H1 (cell line): ENCODE data around the gene CCDC192. TPM values are rescaled to one million over a fixed set of nuclear protein-coding genes. Genes with fewer than 3 reads are reported as not detected.
"Not testable (repeated sequence)": the region's sequence is repeated elsewhere in the genome, so short reads cannot be mapped to it uniquely, and the experiment has no call there.

ENCODE experiments used
- CTCF ChIA-PET: fragments of 300-600 bp; sonication (Branson Sonifier 250); formaldehyde crosslinking; loops from one replicate; lab custom pipeline; 2021; ENCODE audit not compliant: partially characterized antibody; lab: Charles Lee
- POLR2A ChIA-PET: fragments of 300-600 bp; sonication (Branson Sonifier 250); formaldehyde crosslinking; loops from one replicate; lab custom pipeline; 2021; ENCODE audit warnings: inconsistent platforms; ENCODE audit not compliant: partially characterized antibody; lab: Charles Lee
- DNase-seq, 2 experiments: peaks; one replicate each; pipeline versions ENCODE4 v3.0.0 to v3.0.0-alpha.2; 2010 to 2022; ENCODE audit warnings: low spot score in 2 of 2, low read depth in 1 of 2, mixed read lengths in 1 of 2
- FAIRE-seq: peaks from 2 replicates; lab custom pipeline; 2011; peaks lifted over from hg19 to GRCh38; lab: Jason Lieb, UNC
- H2AFZ ChIP-seq: 2 replicates; pipeline ENCODE4 v1.8.1; 2012; ENCODE audit warnings: low read length, inconsistent platforms
- H2AK5ac ChIP-seq: 2 replicates; pipeline ENCODE4 v1.6.1; 2013; ENCODE audit warnings: low read depth, low read length
- H2BK120ac ChIP-seq: replicated peaks from 2 replicates; pipeline ENCODE3; 2013; ENCODE audit warnings: low read depth, low read length, inconsistent platforms
- H2BK12ac ChIP-seq: 2 replicates; pipeline ENCODE4 v1.6.1; 2013; ENCODE audit warnings: low read depth, low read length
- H2BK15ac ChIP-seq: 2 replicates; pipeline ENCODE4 v1.6.1; 2013; ENCODE audit warnings: low read length
- H2BK20ac ChIP-seq: 2 replicates; pipeline ENCODE4 v1.6.1; 2013; ENCODE audit warnings: low read length
- H2BK5ac ChIP-seq: 2 replicates; pipeline ENCODE4 v1.6.1; 2013; ENCODE audit warnings: low read depth, low read length
- H3K14ac ChIP-seq: 2 replicates; pipeline ENCODE4 v1.6.1; 2013; ENCODE audit warnings: inconsistent platforms; ENCODE audit not compliant: insufficient read length
- H3K18ac ChIP-seq: 2 replicates; pipeline ENCODE4 v1.6.1; 2013; ENCODE audit warnings: low read length; ENCODE audit errors: extremely low read depth
- H3K23ac ChIP-seq: 2 replicates; pipeline ENCODE4 v1.6.1; 2013; ENCODE audit warnings: inconsistent platforms; ENCODE audit not compliant: insufficient read length
- H3K23me2 ChIP-seq: 2 replicates; pipeline ENCODE4 v1.6.1; 2013; ENCODE audit warnings: low read depth, low read length
- H3K27ac ChIP-seq: 2 replicates; pipeline ENCODE4 v1.6.1; 2011; ENCODE audit warnings: low read depth, low read length, inconsistent platforms
- H3K27me3 ChIP-seq, 4 experiments: replicated peaks in 1 of 4; 1 replicate in 1 of 4; 2 replicates in 3 of 4; pipeline versions ENCODE4 v1.6.1 to v1.8.1; 2011 to 2013; ENCODE audit warnings: low read length in 3 of 4, mild to moderate bottlenecking in 3 of 4, inconsistent platforms in 2 of 4, mixed read lengths in 2 of 4, moderate library complexity in 1 of 4; ENCODE audit not compliant: control insufficient read depth in 3 of 4, insufficient read depth in 3 of 4; ENCODE audit errors: extremely low read depth in 1 of 4
- H3K36me3 ChIP-seq, 4 experiments: 2 replicates each; pipeline versions ENCODE4 v1.6.1 to v1.8.1; 2011 to 2013; ENCODE audit warnings: mild to moderate bottlenecking in 4 of 4, low read length in 3 of 4, moderate library complexity in 2 of 4, control low read depth in 1 of 4, inconsistent platforms in 1 of 4; ENCODE audit not compliant: insufficient read depth in 4 of 4, control insufficient read depth in 2 of 4
- H3K4ac ChIP-seq: replicated peaks from 2 replicates; pipeline ENCODE3; 2013; ENCODE audit warnings: low read length, low read depth, mixed read lengths, inconsistent platforms; ENCODE audit not compliant: insufficient read length
- H3K4me1 ChIP-seq, 4 experiments: replicated peaks in 1 of 4; 1 replicate in 1 of 4; 2 replicates in 3 of 4; pipeline versions ENCODE4 v1.6.1 to v1.8.1; 2011 to 2013; ENCODE audit warnings: low read length in 3 of 4, inconsistent platforms in 2 of 4, mixed read lengths in 1 of 4; ENCODE audit not compliant: insufficient read depth in 4 of 4, control insufficient read depth in 3 of 4
- H3K4me2 ChIP-seq, 2 experiments: 2 replicates each; pipeline versions ENCODE4 v1.6.1 to v1.8.1; 2011 to 2013; ENCODE audit warnings: low read depth in 2 of 2, low read length in 2 of 2, control low read depth in 1 of 2, inconsistent platforms in 1 of 2, mild to moderate bottlenecking in 1 of 2; ENCODE audit not compliant: insufficient read depth in 1 of 2
- H3K4me3 ChIP-seq, 4 experiments: fragments of 200-600, 300-600 bp in 1 of 4; sonication (generic), shearing (Covaris generic), sonication (Bioruptor Twin) in 1 of 4; 2 replicates each; pipeline versions ENCODE4 v1.5.1 to v1.8.1; 2011 to 2016; ENCODE audit warnings: low read length in 4 of 4, low read depth in 3 of 4, control low read depth in 2 of 4, inconsistent platforms in 2 of 4, mild to moderate bottlenecking in 2 of 4, mixed read lengths in 1 of 4, moderate library complexity in 1 of 4; ENCODE audit not compliant: insufficient read depth in 2 of 4; ENCODE audit errors: extremely low read depth in 1 of 4
- H3K56ac ChIP-seq: replicated peaks from 2 replicates; pipeline ENCODE3; 2013; ENCODE audit warnings: low read depth, mild to moderate bottlenecking, mixed read lengths, low read length, inconsistent platforms; ENCODE audit not compliant: insufficient read length
- H3K79me1 ChIP-seq: 2 replicates; pipeline ENCODE4 v1.6.1; 2013; ENCODE audit warnings: low read depth, low read length, control low read depth
- H3K79me2 ChIP-seq, 2 experiments: 2 replicates each; pipeline versions ENCODE4 v1.6.1 to v1.8.1; 2012 to 2013; ENCODE audit warnings: low read length in 2 of 2, mild to moderate bottlenecking in 2 of 2, inconsistent platforms in 1 of 2; ENCODE audit not compliant: insufficient read depth in 2 of 2, control insufficient read depth in 1 of 2
- H3K9ac ChIP-seq, 4 experiments: replicated peaks in 1 of 4; 1 replicate in 1 of 4; 2 replicates in 3 of 4; pipeline versions ENCODE4 v1.6.1 to v1.8.1; 2011 to 2013; ENCODE audit warnings: low read depth in 3 of 4, low read length in 3 of 4, control low read depth in 2 of 4, mild to moderate bottlenecking in 2 of 4, moderate library complexity in 2 of 4, inconsistent platforms in 1 of 4; ENCODE audit errors: extremely low read depth in 1 of 4
- H3K9me3 ChIP-seq, 2 experiments: 2 replicates each; pipeline versions ENCODE4 v1.6.1 to v1.8.1; 2012 to 2013; ENCODE audit warnings: mild to moderate bottlenecking in 2 of 2, moderate library complexity in 2 of 2, control low read depth in 1 of 2, inconsistent platforms in 1 of 2, low read depth in 1 of 2, low read length in 1 of 2, mixed read lengths in 1 of 2; ENCODE audit not compliant: insufficient read depth in 2 of 2
- H4K20me1 ChIP-seq, 2 experiments: replicated peaks in 1 of 2; 2 replicates each; pipeline versions ENCODE3 to v1.8.1; 2011 to 2013; ENCODE audit warnings: inconsistent platforms in 2 of 2, low read length in 2 of 2, mild to moderate bottlenecking in 1 of 2; ENCODE audit not compliant: insufficient read depth in 2 of 2, control insufficient read depth in 1 of 2
- H4K5ac ChIP-seq: 2 replicates; pipeline ENCODE4 v1.6.1; 2013; ENCODE audit warnings: low read length, low read depth, mixed read lengths, inconsistent platforms; ENCODE audit not compliant: insufficient read length
- H4K8ac ChIP-seq: 2 replicates; pipeline ENCODE4 v1.8.0; 2013; ENCODE audit warnings: mild to moderate bottlenecking, moderate library complexity, low read length, inconsistent platforms; ENCODE audit not compliant: insufficient read depth; ENCODE audit errors: extremely low read depth
- H4K91ac ChIP-seq: replicated peaks from 2 replicates; pipeline ENCODE3; 2013; ENCODE audit warnings: low read length, mixed read lengths, inconsistent platforms; ENCODE audit not compliant: insufficient read length
- CTBP2 ChIP-seq: IDR thresholded peaks from 2 replicates; pipeline ENCODE4 v1.7.0; 2011; ENCODE audit warnings: borderline replicate concordance, mild to moderate bottlenecking, moderate library complexity, mixed read lengths, low read length; ENCODE audit not compliant: insufficient read depth, insufficient read length
- HDAC6 ChIP-seq: IDR thresholded peaks from one replicate; pipeline ENCODE4 v1.7.1; 2012; ENCODE audit warnings: low read depth, mild to moderate bottlenecking, inconsistent platforms, low read length, moderate library complexity
- KDM1A ChIP-seq: fragments of 200-600, 300-600 bp; sonication (generic); IDR thresholded peaks from 2 replicates; pipeline ENCODE4 v1.7.1; 2016; ENCODE audit warnings: mild to moderate bottlenecking, low read length, borderline replicate concordance
- KDM4A ChIP-seq: IDR thresholded peaks from one replicate; pipeline ENCODE4 v1.7.1; 2012; ENCODE audit warnings: low read depth, mild to moderate bottlenecking, moderate library complexity, low read length, inconsistent platforms; ENCODE audit not compliant: severe bottlenecking
- SIX5 ChIP-seq: IDR thresholded peaks from 2 replicates; pipeline ENCODE4 v1.6.1; 2011; ENCODE audit warnings: mild to moderate bottlenecking, low read depth, low read length
- WGBS, 2 experiments: shearing (Covaris generic) in 1 of 2; methylation state at CpG; one replicate each; pipeline versions ENCODE4 v1.1.6 to v1.1.7; 2013 to 2015; ENCODE audit warnings: low lambda C conversion rate in 2 of 2, mixed read lengths in 2 of 2, inconsistent platforms in 1 of 2, low coverage in 1 of 2, missing lambda C conversion rate in 1 of 2; ENCODE audit not compliant: insufficient replicate concordance in 2 of 2, insufficient coverage in 1 of 2, insufficient read length in 1 of 2; ENCODE audit errors: extremely low coverage in 1 of 2, missing lambda C conversion rate in 1 of 2; 5-methylcytosine and 5-hydroxymethylcytosine counted together
- polyA plus RNA-seq, 7 experiments: library from polyadenylated mRNA; depleted of rRNA in 3 of 7; stranded (reverse) in 5 of 7; unstranded in 2 of 7; fragments of >200 nt in 5 of 7; fragments of 200-250 nt in 2 of 7; gene quantifications; 1 replicate in 5 of 7; 2 replicates in 1 of 7; 4 replicates in 1 of 7; pipeline versions ENCODE4 v1.2.1 to v1.2.3, GENCODE V29; 2011 to 2013; ENCODE audit warnings: missing spikeins in 2 of 7, mixed read lengths in 2 of 7
- total RNA-seq: library from RNA; stranded (reverse); fragmentation: NEBNext Ultra II Directional; extraction: Animal tissue kit (Norgen Biotek cat#: 25700); gene quantifications from 2 replicates; pipeline ENCODE4 v1.2.1, GENCODE V29; 2021

CCDC192 gene
- total and polyA plus RNA-seq, 2 of the 8 experiments (the other 6 are each of a cell fraction or from before 2014, with no cell fraction given), result 0.61 TPM; not detected in 1

DNA sequence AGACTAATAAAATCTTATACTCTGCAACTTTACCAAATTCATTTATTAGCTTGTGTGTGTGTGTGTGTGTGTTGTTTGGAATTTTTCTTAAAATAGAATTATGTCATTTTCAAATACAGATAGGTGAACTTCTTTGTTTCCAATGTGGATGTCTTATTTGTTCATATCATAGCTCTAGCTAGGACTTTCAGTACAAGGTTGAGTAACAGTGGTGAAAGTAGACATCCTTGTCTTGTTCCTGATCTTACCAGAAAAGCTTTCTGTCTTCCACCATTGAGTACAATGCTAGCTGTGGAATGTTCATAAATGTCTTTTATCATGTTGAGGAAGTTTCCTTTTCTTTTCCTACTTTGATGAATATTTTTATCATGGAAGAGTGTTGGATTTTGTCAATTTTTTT lies 74.8 kb downstream of the CCDC192 start (continued):
- no peak for TF ChIP-seq CTBP2
- TF ChIP-seq HDAC6, result no peak
- TF ChIP-seq KDM4A, result no peak
- no peak for TF ChIP-seq KDM1A
- TF ChIP-seq SIX5, result no peak
- TF ChIP-seq, all 59 proteins: peak for 0

DNA sequence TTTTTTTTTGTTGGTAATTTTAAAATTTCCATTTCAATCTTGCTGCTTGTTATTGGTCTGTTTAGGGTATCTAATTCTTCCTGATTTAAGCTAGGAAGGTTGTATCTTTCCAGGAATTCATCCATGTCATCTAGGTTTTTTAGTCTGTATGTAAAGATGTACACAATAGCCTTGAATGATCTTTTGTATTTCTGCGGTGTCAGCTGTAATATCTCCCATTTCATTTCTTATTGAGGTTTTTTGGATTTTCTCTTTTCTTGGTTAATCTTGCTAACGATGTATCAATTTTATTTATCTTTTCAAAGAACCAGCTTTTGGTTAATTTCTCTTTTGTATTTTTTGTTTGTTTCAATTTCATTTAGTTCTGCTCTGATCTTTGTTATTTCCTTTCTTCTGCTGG lies 79.3 kb downstream of the CCDC192 start:
- H3K27ac ChIP-seq, H2BK20ac ChIP-seq, H2BK12ac ChIP-seq, H3K4ac ChIP-seq, H3K9me3 ChIP-seq, H2BK15ac ChIP-seq, H3K23ac ChIP-seq, H3K36me3 ChIP-seq, FAIRE-seq, DNase-seq, H3K56ac ChIP-seq, H4K5ac ChIP-seq, H2AFZ ChIP-seq, H3K79me2 ChIP-seq, H4K20me1 ChIP-seq, H3K79me1 ChIP-seq, POLR2A ChIA-PET, H3K4me3 ChIP-seq, H2BK120ac ChIP-seq, H4K8ac ChIP-seq, H3K18ac ChIP-seq, H2AK5ac ChIP-seq, H2BK5ac ChIP-seq, H3K4me2 ChIP-seq, H3K27me3 ChIP-seq, H3K4me1 ChIP-seq, H3K23me2 ChIP-seq, H3K9ac ChIP-seq, CTCF ChIA-PET, H4K91ac ChIP-seq, H3K14ac ChIP-seq: not testable (repeated sequence)
- 77% methylated on average over 2 of the region's 2 CpGs; no CpG with 5 or more reads in 1 of the 2 experiments for WGBS, 2 experiments
